ENCODE data around the gene SAMD10.
"Not testable (repeated sequence)": the region's sequence is repeated elsewhere in the genome, so short reads cannot be mapped to it uniquely, and the experiment has no call there.

The SAMD10 gene

DNA sequence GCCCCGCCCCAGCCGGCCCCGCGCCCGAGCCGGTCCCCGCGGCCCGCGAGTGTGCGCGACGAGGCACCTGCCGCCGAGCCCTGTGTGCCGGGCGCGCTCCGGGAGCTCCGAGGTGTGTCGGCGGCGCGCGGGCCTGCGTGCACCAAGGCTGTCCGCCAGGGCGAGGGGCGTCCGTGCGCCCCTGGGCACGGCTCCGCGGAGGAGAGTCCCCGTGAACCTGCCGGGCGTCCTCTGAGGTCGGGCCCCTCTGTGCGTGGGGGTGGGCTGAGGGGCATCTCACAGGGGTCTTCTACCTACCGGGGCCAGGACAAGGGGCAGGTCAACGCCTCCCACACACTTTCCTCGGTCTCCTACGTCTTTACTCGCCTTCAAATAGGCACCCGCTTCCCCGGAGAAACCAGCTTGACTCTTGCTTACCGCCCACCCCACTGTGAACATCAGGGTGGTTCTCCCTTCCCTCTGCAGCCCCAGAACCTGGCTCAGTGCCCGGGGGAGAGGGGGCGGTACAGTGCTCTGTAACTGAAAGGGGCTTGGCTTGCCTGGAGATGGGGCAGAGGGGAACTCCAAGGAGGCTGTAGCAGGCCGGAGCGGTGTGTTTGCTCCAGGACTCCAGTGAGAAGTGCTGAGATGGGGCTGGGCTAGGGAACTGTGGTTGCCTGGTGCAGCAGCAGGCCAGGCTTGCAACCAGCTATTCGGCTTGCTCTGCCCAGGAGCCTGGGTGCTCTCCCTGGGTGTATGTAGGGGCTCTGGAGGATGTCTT lies at the start of gene SAMD10:
SAMD10 (minus strand) TSS at position 86 of the 760 bp plus-strand sequence. CDS start 175 bp downstream, outside the sequence.
- DNase-seq = peak in 2 of 14 donors; percentile 36 to 41

DNA sequence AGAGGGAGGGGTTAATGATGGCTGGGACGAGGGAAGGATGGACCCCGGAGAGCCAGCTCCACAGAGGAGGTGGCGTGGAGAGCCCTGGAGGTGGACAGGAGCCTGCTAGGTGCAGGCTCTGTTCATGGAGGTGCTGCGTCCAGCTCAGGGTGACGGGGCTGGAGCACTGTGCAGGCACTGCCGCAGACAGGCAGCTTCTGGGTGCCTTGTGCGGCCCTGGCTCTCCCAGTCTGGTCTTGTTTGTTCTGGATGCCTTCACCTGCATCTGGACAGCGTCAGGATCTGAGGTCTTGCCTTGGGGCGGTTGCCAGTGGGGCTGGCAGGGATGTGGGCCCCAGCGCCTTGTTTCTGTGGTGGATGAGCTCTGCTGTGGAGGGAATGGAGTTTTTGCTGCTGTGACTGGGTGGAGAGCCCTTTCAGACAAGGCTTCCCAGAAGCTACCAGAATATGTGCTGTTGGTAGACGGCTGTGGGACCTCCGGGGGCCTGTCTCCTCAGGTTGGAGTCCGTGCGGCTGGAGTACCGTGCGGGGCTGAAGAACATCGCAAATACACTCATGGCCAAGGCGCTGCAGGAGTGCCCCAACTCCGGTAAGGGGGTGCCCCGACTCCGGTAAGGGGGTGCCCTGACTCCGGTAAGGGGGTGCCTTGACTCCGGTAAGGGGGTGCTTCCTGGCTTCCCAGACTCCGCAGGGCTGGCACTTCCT lies 48.7 kb upstream of the SAMD10 start:
- no peak for DNase-seq

DNA sequence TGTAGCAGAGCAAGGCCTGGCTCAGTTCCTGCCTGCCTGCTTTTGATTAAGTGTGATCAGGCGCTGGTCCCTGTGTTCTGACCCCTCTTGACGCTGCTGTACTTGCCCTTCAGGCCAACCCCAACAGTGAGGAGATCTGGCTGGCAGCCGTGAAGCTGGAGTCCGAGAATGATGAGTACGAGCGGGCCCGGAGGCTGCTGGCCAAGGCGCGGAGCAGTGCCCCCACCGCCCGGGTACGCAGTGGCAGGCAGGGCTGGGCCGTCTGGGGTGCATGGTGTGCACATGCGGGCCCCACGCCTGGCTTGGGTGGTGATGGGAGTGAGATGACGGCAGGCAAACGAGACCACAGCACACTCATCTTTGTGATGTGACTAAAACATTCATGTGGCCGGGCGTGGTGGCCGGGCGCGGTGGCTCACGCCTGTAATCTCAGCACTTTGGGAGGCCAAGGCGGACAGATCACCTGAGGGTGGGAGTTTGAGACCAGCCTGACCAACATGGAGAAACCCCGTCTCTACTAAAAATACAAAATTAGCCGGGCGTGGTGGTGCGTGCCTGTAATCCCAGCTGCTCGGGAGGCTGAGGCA lies 46.5 kb upstream of the SAMD10 start:
- DNase-seq = no peak

DNA sequence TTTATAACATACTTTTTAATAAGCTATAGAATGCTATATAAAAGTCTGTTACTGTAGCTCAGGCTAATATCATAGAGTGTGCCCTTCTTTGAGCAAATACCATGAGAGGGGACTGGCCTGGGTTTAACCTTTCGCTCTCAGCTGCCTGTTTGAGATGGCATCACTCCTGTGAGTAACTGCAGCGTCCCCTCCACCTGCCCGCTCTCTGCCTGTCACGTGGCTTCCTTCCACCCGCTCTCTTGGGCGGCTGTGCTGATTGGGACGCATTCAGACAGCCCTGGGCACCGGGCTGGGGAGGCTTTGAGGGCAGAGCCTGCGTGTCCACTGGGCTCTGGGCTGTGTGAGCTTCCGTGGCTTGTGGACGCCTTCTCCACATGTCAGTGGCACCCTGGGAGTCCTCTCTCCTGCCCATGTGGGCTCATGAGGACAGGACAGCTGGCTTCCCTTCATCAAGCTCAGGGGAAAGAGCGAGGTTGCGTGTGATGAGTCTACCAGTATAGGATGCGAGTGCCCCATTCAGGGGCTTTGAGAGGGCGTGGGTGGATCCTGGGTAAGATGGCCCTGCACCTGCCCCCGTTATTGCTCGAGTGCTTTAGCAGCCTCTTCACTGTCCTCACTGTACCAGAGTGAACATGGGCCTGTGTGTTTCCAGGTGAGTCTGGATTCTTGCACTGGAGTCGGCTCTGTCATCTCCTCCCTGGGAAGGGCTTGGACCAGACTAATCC lies 45.8 kb upstream of the SAMD10 start:
- no peak for DNase-seq

DNA sequence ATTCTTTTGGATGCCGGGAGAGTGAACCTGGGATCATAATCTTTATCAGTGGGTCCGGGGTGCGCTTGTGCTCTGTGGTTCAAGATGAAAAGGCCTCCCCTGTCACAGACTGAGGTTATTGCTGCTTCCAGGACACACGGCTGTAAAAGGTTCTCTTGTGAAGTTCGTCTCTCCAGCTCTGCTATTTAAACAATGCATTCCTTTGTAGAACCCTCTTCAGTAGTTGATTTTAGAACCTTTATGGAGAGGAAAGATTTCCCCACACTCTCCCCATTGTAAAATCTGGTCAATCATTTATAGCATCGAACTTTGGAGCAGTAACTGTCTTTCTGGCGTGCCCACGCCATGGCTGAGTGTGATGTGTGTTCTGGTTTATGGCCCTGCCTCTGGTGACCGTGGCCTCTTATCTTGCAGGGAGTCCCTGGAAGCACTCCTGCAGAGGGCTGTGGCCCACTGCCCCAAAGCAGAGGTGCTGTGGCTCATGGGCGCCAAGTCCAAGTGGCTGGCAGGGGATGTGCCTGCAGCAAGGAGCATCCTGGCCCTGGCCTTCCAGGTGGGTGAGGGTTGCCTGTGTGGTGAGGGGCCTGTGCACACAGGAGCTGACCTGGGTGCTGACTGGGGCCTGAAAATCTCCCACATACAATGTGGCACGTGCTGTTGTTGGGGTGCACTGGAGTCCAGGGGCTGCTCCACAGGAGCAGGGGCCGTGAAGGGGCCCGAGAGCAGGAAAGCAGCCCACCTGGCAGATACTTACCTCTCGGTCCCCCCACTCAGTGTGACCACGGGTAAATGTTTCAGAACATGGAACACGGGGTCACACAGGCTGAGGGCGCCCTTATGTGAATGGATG lies 44.9 kb upstream of the SAMD10 start:
- no peak for DNase-seq

DNA sequence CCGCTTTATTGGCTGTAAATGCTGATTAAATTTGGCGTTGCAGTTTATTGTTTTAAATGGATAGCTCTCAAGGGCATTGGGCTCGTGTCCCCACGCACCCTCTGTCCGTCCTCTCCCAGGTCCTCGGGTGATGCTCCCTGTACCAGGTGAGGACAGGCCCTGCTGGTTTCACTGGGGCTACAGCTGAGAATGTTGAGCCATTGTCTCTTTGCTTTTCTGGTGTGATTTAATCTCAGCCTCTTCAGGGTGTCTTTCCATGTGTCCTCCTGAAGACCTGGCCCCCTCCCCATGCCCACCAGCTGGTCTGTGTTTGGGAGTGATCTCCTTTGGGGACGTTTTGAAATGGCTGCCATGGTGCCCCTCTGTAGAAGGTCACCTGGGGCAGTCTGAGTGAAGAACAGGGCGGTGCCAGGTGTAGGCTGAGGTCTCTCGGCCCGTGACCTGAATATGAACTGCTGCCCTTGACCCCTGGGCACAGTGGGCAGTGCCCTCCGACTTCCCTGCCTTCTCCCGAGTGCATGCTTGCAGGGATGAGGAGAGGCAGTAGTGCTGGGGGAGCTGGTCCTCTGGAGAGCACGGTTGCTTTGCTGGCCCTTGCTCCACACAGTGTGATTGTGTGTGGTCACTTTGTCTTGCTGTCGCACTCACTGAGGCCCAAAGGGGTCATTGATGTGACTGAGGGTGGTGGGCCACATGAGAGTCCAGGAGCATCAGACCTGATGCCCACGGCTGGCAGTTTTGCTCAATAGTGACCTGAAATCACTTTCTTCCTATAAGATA lies 44.1 kb upstream of the SAMD10 start:
- no peak for DNase-seq

DNA sequence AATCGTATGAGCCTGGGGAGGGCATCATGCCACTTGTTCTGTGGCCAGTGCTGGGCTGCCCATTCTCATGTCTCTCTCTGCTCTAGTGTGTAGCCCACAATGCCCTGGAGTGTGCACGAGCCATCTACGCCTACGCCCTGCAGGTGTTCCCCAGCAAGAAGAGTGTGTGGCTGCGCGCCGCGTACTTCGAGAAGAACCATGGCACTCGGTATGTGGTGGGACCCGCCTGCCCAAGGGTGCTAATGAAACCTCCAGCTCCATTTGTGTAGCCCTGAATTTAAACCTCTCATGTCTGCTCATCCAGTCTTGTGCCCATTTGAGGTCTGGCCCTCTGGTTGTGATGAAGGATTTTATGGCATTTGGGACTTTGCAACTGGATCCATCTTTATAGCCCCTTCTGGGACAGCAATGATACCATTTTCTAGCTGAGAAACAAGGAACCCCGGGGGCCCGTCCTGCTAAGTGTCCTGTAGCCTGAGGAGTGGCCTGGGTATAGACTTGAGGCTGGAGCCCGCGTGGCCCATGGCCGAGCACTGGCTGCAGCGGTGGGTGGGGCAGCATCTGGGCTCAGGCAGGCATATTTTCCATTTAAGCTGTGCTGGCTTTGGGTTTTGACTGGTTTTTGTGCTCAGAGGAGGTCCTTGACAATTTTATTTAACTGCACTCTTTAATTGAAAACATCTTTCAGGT lies 43.4 kb upstream of the SAMD10 start:
- DNase-seq = no peak

DNA sequence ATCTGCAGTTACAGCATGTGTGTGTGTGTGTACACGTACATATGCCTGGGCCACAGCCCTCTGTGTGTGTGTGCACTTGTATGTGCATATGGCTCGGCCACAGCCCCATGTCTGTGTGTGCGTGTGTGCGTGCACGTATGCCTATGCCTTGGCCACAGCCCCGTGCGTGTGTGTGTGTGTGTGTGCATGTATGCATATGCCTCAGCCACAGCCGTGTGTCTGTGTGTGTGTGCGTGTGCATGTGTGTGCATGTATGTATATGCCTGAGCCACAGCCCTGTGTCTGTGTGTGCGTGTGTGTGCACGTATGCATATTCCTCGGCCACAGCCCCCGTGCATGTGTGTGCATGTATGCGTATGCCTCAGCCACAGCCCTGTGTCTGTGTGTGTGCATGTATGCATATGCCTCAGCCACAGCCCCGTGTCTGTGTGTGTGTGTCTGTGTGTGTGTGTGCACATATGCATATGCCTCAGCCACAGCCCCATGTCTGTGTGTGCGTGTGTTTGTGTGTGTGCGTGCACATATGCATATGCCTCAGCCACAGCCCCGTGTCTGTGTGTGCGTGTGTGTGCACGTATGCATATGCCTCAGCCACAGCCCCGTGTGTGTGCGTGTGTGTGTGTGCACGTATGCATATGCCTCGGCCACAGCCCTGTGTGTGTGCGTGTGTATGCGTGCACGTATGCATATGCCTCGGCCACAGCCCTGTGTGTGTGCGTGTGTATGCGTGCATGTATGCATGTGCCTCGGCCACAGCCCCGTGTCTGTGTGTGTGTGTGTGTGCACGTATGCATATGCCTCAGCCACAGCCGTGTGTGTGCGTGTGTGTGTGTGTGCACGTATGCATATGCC lies 41.9 kb upstream of the SAMD10 start:
- DNase-seq = no peak

DNA sequence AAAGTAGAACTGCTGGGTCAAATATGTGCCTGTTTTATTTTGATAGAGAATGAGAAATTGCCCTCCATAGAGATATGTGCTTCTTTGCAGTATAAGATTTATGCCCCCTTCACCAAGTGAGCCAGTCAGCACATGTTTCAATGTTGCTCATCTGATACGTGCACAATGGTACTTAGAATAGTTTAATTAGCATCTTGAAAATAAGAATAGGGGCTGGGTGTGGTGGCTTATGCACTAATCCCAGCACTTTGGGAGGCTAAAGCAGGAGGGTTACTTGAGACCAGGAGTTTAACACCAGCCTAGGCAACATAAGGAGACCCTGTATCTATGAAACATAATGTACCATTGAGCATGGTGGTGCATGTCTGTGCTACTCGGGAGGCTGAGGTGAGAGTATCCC lies 36.2 kb upstream of the SAMD10 start:
- DNase-seq = no peak

DNA sequence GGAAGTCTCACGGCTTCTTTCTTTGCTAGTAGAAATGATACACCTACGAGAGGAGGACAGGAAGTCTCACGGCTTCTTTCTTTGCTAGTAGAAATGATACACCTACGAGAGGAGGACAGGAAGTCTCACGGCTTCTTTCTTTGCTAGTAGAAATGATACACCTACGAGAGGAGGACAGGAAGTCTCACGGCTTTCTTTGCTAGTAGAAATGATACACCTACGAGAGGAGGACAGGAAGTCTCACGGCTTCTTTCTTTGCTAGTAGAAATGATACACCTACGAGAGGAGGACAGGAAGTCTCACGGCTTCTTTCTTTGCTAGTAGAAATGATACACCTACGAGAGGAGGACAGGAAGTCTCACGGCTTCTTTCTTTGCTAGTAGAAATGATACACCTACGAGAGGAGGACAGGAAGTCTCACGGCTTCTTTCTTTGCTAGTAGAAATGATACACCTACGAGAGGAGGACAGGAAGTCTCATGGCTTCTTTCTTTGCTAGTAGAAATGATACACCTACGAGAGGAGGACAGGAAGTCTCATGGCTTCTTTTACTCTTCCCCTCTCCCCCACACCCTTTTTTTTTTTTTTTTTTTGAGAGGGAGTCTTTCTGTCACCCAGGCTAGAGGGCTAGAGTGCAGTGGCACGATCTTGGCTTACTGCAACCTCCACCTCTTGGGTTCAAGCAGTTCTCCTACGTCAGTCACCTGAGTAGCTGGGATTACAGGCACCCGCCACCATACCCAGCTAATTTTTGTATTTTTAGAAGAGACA lies 33.1 kb upstream of the SAMD10 start:
- not testable (repeated sequence) for DNase-seq

DNA sequence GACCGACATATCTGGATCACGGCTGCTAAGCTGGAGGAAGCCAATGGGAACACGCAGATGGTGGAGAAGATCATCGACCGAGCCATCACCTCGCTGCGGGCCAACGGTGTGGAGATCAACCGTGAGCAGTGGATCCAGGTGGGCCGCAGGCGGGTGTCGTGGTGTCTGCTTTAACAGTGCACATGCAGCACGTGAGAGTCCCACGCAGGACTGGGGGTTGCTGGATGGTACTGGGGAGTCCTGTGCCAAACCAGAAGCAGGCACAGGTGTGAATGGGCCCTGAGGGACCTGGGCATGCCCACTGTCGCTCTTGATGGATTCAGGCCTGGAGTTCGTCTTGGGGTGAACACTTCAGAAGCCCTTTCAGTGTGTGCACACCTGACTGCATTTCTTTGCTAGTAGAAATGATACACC lies 31.9 kb upstream of the SAMD10 start:
- DNase-seq = no peak

DNA sequence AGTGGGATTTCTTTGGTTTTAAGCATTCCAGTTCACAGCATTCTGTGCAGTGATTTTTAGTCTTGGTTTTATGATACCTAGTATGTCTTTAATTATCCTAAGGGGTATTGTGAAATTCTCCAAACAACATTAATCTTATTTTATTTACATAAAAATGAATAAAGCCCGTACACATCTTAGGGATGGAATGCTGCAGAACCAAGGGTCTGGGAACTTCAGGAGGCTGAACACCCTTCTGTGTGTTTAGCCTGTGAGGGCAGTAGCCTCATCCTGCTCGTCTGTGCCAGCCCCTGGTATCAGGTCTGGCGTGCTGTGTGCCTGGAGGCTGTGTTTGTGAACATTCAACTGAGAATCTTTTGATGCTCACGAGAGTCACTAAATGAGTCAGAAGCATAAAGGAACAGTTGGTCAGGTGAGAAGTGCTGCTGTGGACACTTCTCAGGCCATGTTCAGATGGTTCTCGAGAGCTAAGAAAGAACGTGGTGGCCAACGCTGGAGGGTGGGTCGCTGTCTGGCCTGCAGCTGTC lies 31.3 kb upstream of the SAMD10 start:
- no peak for DNase-seq

DNA sequence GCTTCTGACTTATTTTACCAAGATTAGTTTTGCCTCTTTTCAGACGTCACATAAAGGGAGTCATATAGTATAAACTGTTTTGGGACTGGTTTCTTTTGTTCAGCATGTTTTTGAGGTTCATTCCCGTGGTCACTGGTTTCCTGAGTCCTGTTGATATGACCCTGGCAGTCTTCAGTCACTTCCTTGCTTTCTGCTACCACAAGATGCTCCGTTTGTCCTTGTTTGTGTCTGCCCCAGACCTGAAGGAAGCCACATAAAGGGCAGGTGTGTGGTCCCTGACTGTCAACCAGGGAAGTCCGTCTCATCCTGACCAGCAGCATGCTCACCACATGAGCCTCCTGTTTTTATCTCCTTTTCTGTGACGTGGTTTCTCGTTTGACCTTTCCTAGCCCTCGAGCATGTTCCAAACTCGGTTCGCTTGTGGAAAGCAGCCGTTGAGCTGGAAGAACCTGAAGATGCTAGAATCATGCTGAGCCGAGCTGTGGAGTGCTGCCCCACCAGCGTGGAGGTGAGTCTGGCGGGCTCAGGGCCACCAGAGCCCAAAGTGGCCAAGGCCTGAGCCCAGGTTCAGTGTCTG lies 30.5 kb upstream of the SAMD10 start:
- DNase-seq = no peak

DNA sequence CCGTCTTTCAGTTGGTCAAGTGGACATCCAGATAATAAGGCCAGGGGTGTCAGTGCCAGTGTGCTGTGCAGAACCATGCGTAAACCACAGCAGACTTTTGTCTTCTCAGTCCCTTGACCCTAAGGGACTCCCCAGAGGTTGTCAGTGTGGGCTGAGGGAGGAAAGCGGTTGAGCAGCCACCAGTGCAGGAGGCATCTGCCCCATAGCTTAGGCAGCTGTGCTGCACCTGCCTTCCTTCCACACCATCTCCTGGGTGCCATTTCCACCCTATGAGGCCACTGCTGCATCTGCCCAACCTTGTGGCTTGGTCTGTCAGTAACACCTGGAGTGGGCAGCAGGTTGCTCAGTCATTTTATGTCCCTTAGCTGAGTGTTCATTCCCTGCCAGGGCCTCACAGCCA lies 27.5 kb upstream of the SAMD10 start:
- DNase-seq = no peak

DNA sequence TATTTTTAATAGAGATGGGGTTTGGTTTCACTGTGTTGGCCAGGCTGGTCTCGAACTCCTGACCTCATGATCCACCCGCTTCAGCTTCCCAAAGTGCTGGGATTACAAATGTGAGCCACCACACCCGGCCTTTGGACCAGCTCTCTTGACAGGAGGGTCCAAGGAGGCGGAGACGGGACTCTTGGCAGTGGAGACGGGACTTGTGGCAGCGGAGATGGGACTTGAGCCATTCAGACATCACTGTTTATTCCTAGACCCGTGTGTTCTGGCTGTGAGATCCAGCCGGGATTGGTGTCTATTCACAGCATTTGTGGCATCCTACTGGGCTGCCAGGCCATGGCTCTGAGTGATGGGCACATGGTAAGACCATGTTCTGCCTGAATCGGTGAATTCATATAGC lies 27.0 kb upstream of the SAMD10 start:
- peak in 6 of 14 donors; percentile 0 to 22 (median 6) for DNase-seq

DNA sequence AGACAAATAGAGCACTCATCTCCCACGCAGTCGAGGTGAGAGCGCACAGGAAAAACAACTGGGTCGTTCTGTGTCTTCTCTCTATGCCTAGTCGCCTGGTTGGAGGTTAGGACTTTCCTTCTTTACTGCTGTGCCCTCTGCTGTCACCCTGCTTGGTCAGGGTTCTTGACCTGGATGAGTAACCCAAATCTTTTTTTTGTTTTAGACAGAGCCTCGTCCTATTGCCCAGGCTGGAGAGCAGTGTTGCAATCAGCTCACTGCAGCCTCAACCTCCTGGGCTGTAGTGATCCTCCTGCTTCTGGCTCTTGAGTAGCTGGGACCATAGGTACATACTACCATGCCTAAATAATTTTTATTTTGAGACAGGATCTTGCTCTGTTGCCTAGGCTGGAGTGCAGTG lies 26.0 kb upstream of the SAMD10 start:
- DNase-seq = no peak

DNA sequence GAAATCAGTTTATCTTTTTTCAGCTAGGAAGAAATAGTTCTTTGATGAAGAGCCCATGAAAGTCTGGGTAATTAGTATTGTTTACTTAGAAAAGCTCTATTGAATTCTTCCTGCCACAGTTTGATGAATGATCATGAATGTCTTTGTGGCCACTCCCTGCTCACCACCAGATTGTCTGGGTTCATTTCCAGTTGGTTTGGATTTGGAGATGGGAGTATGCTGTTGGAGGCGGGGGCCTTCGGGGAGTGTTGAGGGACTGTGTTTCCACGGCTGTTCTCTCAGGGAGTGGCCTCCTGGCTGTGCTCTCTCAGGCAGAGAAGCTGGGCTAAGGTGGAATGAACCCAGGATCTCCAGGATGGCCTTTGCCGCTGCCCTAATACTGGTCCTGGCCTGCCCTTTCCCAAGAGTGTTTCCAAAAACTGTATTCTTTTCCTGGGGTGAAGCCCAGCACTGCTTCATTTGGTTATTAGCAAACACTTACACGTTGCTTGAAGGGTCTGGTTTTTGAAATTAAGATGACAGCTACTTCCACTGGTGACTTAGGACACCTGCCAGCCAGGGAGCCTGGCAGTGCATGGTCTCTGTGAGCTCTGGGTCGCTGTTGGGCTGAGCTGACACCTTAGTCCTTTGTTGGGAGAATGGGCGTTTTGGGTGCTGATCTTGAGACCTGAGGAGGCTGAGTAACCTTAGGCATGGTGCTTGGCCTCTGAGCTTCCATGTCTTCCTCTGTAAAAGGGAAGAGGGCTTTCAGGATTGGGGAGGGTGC lies 24.7 kb upstream of the SAMD10 start:
- DNase-seq = no peak
